T-cell (primary cell): Measurements from ENCODE around the gene EVI2A. TPM values are rescaled to one million over a fixed set of nuclear protein-coding genes. Genes with fewer than 3 reads are reported as not detected.
A peak's percentile ranks its signal among the peaks of the same experiment; 100 is the strongest.

ENCODE experiments used
- ATAC-seq, 4 experiments: fragments of 200-7000 bp in 3 of 4; fragments of 150-1000 bp in 1 of 4; cut with Tn5 transposase; replicated peaks in 1 of 4; 1 replicate in 3 of 4; 2 replicates in 1 of 4; pipeline ENCODE4 v1.10.0; 2021; ENCODE audit warnings: moderate library complexity in 3 of 4, mild to moderate bottlenecking in 2 of 4, moderate number of reproducible peaks in 1 of 4
- CTCF ChIA-PET, 2 donors: fragments of 300-600 bp; sonication (Branson Sonifier 250); formaldehyde crosslinking; loops; one replicate each; lab custom pipeline; 2022; ENCODE audit warnings: antibody characterized with exemption in 2 of 2; lab: Charles Lee
- POLR2A ChIA-PET, 2 donors: fragments of 300-600 bp; sonication (Branson Sonifier 250); formaldehyde crosslinking; loops; one replicate each; lab custom pipeline; 2022; ENCODE audit warnings: antibody characterized with exemption in 2 of 2; lab: Charles Lee
- DNase-seq, 35 experiments: peaks; one replicate each; pipeline versions ENCODE4 v3.0.0 to v3.0.0-alpha.2; 2013 to 2023
- H3K27ac ChIP-seq: one replicate; pipeline ENCODE4 v1.5.1; 2013; ENCODE audit warnings: low read length
- H3K27me3 ChIP-seq, 2 experiments: replicated peaks in 1 of 2; 1 replicate in 1 of 2; 2 replicates in 1 of 2; pipeline versions ENCODE4 v1.6.1 to v1.7.0; 2013; ENCODE audit warnings: low read length in 1 of 2, mixed read lengths in 1 of 2; ENCODE audit not compliant: control insufficient read depth in 2 of 2, insufficient read depth in 2 of 2; ENCODE audit errors: extremely low read depth in 1 of 2
- H3K36me3 ChIP-seq, 2 donors: 1 replicate in 1 of 2; 2 replicates in 1 of 2; pipeline versions ENCODE4 v1.6.1 to v1.7.0; 2013; ENCODE audit warnings: low read length in 1 of 2; ENCODE audit not compliant: control insufficient read depth in 2 of 2, insufficient read depth in 1 of 2; ENCODE audit errors: extremely low read depth in 1 of 2
- H3K4me1 ChIP-seq, 2 experiments: 1 replicate in 1 of 2; 2 replicates in 1 of 2; pipeline versions ENCODE4 v1.6.1 to v1.7.0; 2013; ENCODE audit warnings: low read length in 2 of 2, mixed read lengths in 1 of 2; ENCODE audit not compliant: insufficient read depth in 2 of 2, control insufficient read depth in 1 of 2; ENCODE audit errors: extremely low read depth in 1 of 2
- H3K4me3 ChIP-seq, 2 donors: 1 replicate in 1 of 2; 2 replicates in 1 of 2; pipeline versions ENCODE4 v1.5.1 to v1.7.0; 2013; ENCODE audit warnings: mild to moderate bottlenecking in 2 of 2, low read length in 1 of 2, moderate library complexity in 1 of 2; ENCODE audit not compliant: control insufficient read depth in 1 of 2; ENCODE audit errors: extremely low read depth in 1 of 2
- H3K9me3 ChIP-seq: 2 replicates; pipeline ENCODE4 v1.7.0; 2013
- H3K27ac Mint-ChIP-seq, 2 donors: one replicate each; pipeline ENCODE4 v1.8.0; 2020 to 2021; ENCODE audit warnings: mild to moderate bottlenecking in 2 of 2, mixed read lengths in 2 of 2
- H3K27me3 Mint-ChIP-seq, 2 donors: one replicate each; pipeline ENCODE4 v1.8.0; 2021 to 2022; ENCODE audit warnings: mixed read lengths in 2 of 2
- H3K36me3 Mint-ChIP-seq: one replicate; pipeline ENCODE4 v1.8.0; 2021; ENCODE audit warnings: mixed read lengths
- H3K4me1 Mint-ChIP-seq, 3 donors: one replicate each; pipeline ENCODE4 v1.8.0; 2020 to 2022; ENCODE audit warnings: mixed read lengths in 3 of 3, mild to moderate bottlenecking in 1 of 3
- H3K4me3 Mint-ChIP-seq, 3 donors: one replicate each; pipeline ENCODE4 v1.8.0; 2020 to 2022; ENCODE audit warnings: mild to moderate bottlenecking in 3 of 3, mixed read lengths in 3 of 3, moderate library complexity in 3 of 3
- H3K9me3 Mint-ChIP-seq, 3 donors: one replicate each; pipeline ENCODE4 v1.8.0; 2020 to 2022; ENCODE audit warnings: mixed read lengths in 3 of 3
- WGBS: methylation state at CpG from one replicate; pipeline ENCODE4 v1.1.5; 2013; ENCODE audit warnings: missing lambda C conversion rate; ENCODE audit not compliant: insufficient coverage; 5-methylcytosine and 5-hydroxymethylcytosine counted together
- total RNA-seq, 35 experiments: library from RNA in 6 of 35; stranded (reverse) in 6 of 35; fragments of 120-200 nt in 1 of 35; gene quantifications; one replicate each; pipeline versions ENCODE4 v1.2.1 to v1.2.4 and lab custom pipeline; 2013 to 2026

The EVI2A gene
- total RNA-seq, 5 donors from 2014 or later (not counting 1 experiment from before 2014, with no cell fraction given), result 42.3 to 84.9 (median 80.0) TPM

- DNase-seq, result no peak
- WGBS, result 100% methylated on average over 5 of the region's 12 CpGs
- Mint-ChIP-seq H3K27ac (no peak overlapping the region), H3K4me3 (no peak overlapping the region), H3K36me3 (peaks cover 37% of the 10 kb centered on the region), H3K9me3 (no peaks in the 10 kb centered on the region), H3K4me1 (peaks cover 7 to 16% (median 14%) of the 10 kb centered on the region in 3 donors), H3K27me3 (no peaks in the 10 kb centered on the region)
- POLR2A ChIA-PET, result interaction anchor here in 1 of 2 donors (1.0 kb wide), 1 partner anchor 35 kb away, joined by 3 read pairs; no protein-coding TSS in a partner anchor
- H3K27ac ChIP-seq, result no peak overlapping the region
- no peaks in the 10 kb centered on the region for H3K27me3 ChIP-seq
- no peak for ATAC-seq
- no peaks in the 10 kb centered on the region for H3K9me3 ChIP-seq
- CTCF ChIA-PET, result no interaction called here
- H3K4me1 ChIP-seq, result no peaks in the 10 kb centered on the region
- no peak overlapping the region for H3K4me3 ChIP-seq
- H3K36me3 ChIP-seq, result peaks cover 6 to 20% of the 10 kb centered on the region in 2 donors
Observed at GRCh38 chr17:31327534-31328159, 6.2 kb upstream of the EVI2A start.

- peaks cover 30% of the 10 kb centered on the region for H3K36me3 Mint-ChIP-seq
- no peak for ATAC-seq
- CTCF ChIA-PET, result no interaction called here
- peak overlapping the region; percentile 29 to 76 for H3K27ac Mint-ChIP-seq
- no peaks in the 10 kb centered on the region for H3K27me3 Mint-ChIP-seq
- H3K4me3 Mint-ChIP-seq, result no peak overlapping the region
- Histone ChIP-seq H3K4me1 (peaks cover 7 to 9% of the 10 kb centered on the region in 2 experiments), H3K27ac (no peak overlapping the region), H3K4me3 (no peak overlapping the region), H3K27me3 (no peaks in the 10 kb centered on the region), H3K9me3 (no peaks in the 10 kb centered on the region), H3K36me3 (peaks cover 6 to 16% of the 10 kb centered on the region in 2 donors)
- no peak for DNase-seq
- POLR2A ChIA-PET, result no interaction called here
- peaks cover 20 to 26% (median 23%) of the 10 kb centered on the region in 3 donors for H3K4me1 Mint-ChIP-seq
- H3K9me3 Mint-ChIP-seq, result no peaks in the 10 kb centered on the region
Observed at GRCh38 chr17:31323551-31323950, 2.1 kb upstream of the EVI2A start.

GRCh38 chr17:31321966-31322365 is 544 bp upstream of the EVI2A start:
- Histone ChIP-seq H3K4me3 (peak overlapping the region in 1 of 2 donors; percentile 75), H3K4me1 (peaks cover 7 to 17% of the 10 kb centered on the region in 2 experiments), H3K36me3 (peaks cover 6 to 10% of the 10 kb centered on the region in 2 donors), H3K27me3 (no peaks in the 10 kb centered on the region), H3K27ac (peak overlapping the region; percentile 88), H3K9me3 (no peaks in the 10 kb centered on the region)
- ATAC-seq, result peak; percentile 31 to 51 (median 36)
- no peaks in the 10 kb centered on the region for H3K9me3 Mint-ChIP-seq
- peak in 14 of 35 experiments; percentile 13 to 63 (median 23) for DNase-seq
- H3K36me3 Mint-ChIP-seq, result peaks cover 27% of the 10 kb centered on the region
- peak overlapping the region; percentile 95 for H3K27ac Mint-ChIP-seq
- no peaks in the 10 kb centered on the region for H3K27me3 Mint-ChIP-seq
- POLR2A ChIA-PET, result interaction anchor here (0.5 to 1.4 kb wide), 8 partner anchors 9 to 503 kb away, joined by 3 to 6 read pairs (median 4); no protein-coding TSS in a partner anchor
- WGBS, result 0% methylated on average over 1 of the region's 4 CpGs
- H3K4me3 Mint-ChIP-seq, result peak overlapping the region; percentile 76 to 89 (median 87)
- peaks cover 23 to 32% (median 29%) of the 10 kb centered on the region in 3 donors for H3K4me1 Mint-ChIP-seq
- CTCF ChIA-PET, result interaction anchor here in 1 of 2 donors (1.0 to 3.4 kb wide), 3 partner anchors 9 to 55 kb away, joined by 3 to 23 read pairs (median 3); partner anchors contain the start of gene EVI2B

- H3K9me3 ChIP-seq, result no peaks in the 10 kb centered on the region
- peak overlapping the region; percentile 66 to 75 for H3K4me3 ChIP-seq
- peak in 1 of 35 experiments; percentile 33 for DNase-seq
- no peaks in the 10 kb centered on the region for H3K27me3 ChIP-seq
- ChIA-PET POLR2A (interaction anchor here in 1 of 2 donors (0.6 to 2.6 kb wide), 2 partner anchors 11 to 202 kb away, joined by 8 to 17 read pairs; no protein-coding TSS in a partner anchor), CTCF (interaction anchor here (0.6 to 3.4 kb wide), 4 partner anchors 10 to 187 kb away, joined by 3 to 23 read pairs (median 4); no protein-coding TSS in a partner anchor)
- WGBS, result no CpG with 5 or more reads among the region's 1 CpG
- peaks cover 33 to 44% (median 41%) of the 10 kb centered on the region in 3 donors for H3K4me1 Mint-ChIP-seq
- H3K36me3 ChIP-seq, result peaks cover 0 to 2% of the 10 kb centered on the region in 2 donors
- no peaks in the 10 kb centered on the region for H3K9me3 Mint-ChIP-seq
- H3K27me3 Mint-ChIP-seq, result no peaks in the 10 kb centered on the region
- ATAC-seq, result no peak
- H3K36me3 Mint-ChIP-seq, result peaks cover 17% of the 10 kb centered on the region
- peak overlapping the region; percentile 88 for H3K27ac ChIP-seq
- peaks cover 10 to 27% of the 10 kb centered on the region in 2 experiments for H3K4me1 ChIP-seq
- H3K27ac Mint-ChIP-seq, result peak overlapping the region; percentile 95
- H3K4me3 Mint-ChIP-seq, result peak overlapping the region; percentile 76 to 89 (median 87)
Observed at GRCh38 chr17:31320791-31321190, 631 bp downstream of the EVI2A start.

- H3K9me3 ChIP-seq, result no peaks in the 10 kb centered on the region
- no peaks in the 10 kb centered on the region for H3K9me3 Mint-ChIP-seq
- WGBS, result no CpG with 5 or more reads among the region's 2 CpGs
- peak overlapping the region; percentile 95 to 97 for H3K27ac Mint-ChIP-seq
- peak overlapping the region; percentile 88 for H3K27ac ChIP-seq
- H3K27me3 ChIP-seq, result no peaks in the 10 kb centered on the region
- H3K36me3 Mint-ChIP-seq, result peaks cover 17% of the 10 kb centered on the region
- H3K36me3 ChIP-seq, result no peaks in the 10 kb centered on the region
- DNase-seq (peak in 1 of 35 experiments; percentile 41), ATAC-seq (no peak)
- peaks cover 38 to 48% (median 45%) of the 10 kb centered on the region in 3 donors for H3K4me1 Mint-ChIP-seq
- peak overlapping the region; percentile 66 to 75 for H3K4me3 ChIP-seq
- H3K4me3 Mint-ChIP-seq, result peak overlapping the region; percentile 76 to 89 (median 87)
- CTCF ChIA-PET, result interaction anchor here in 1 of 2 donors (0.6 to 3.4 kb wide), 5 partner anchors 9 to 490 kb away, joined by 3 to 23 read pairs (median 4); no protein-coding TSS in a partner anchor
- no peaks in the 10 kb centered on the region for H3K27me3 Mint-ChIP-seq
- POLR2A ChIA-PET, result interaction anchor here (0.5 to 2.6 kb wide), 7 partner anchors 11 to 900 kb away, joined by 3 to 17 read pairs (median 8); no protein-coding TSS in a partner anchor
- H3K4me1 ChIP-seq, result peaks cover 13 to 32% of the 10 kb centered on the region in 2 experiments
Observed at GRCh38 chr17:31320241-31320640, 1.2 kb downstream of the EVI2A start.
